ENCODE measurements around the gene WDR46.
A peak's percentile ranks its signal among the peaks of the same experiment; 100 is the strongest.

Gene WDR46

DNA sequence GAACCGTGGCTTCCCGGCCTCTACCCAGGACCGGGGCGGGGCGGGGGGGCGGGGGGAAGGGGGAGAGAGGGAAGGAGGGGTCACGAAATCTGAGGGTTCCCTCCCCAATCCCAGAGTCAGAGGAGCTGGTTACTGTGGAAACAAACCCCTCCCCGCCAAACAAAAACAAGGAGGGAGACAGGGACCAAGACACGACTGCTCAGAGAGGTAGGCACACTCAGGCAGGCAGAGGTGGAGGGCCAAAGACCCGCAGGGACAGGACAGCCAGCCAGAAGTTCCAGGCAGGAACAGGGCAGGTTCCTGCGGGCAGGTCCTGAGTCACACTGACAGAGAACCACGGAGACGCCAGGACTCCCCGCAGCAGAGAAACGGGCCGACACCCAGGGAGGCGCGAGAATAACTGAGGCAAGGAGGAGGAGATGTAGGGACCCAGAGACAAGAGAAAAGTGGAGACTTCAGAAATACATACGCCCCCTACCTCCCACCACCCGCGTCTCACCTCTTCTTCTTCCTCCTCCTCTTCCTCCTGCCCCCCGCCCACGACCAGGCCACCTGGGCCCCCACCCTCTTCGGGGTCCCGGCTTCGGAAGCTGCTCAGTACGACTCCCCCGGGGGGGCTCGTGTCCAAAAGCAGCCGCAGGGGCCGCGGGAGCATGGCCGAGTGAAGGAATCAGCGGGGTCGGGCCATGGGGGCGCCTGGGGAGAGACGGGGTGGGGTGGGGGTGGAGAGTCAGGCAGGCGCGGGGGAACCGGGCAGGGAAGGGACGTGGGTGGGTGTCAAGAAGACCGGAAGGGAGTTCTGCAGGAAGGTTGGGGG lies 9.1 kb upstream of the WDR46 start (continued):
- TF ChIP-seq, protein P1, sequence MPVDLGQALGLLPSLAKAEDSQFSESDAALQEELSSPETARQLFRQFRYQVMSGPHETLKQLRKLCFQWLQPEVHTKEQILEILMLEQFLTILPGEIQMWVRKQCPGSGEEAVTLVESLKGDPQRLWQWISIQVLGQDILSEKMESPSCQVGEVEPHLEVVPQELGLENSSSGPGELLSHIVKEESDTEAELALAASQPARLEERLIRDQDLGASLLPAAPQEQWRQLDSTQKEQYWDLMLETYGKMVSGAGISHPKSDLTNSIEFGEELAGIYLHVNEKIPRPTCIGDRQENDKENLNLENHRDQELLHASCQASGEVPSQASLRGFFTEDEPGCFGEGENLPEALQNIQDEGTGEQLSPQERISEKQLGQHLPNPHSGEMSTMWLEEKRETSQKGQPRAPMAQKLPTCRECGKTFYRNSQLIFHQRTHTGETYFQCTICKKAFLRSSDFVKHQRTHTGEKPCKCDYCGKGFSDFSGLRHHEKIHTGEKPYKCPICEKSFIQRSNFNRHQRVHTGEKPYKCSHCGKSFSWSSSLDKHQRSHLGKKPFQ (tag by site-specific recombination; IDR thresholded peaks at IDR 0.05), result no peak
- TF ChIP-seq ZNF26 (tag by site-specific recombination; IDR thresholded peaks at IDR 0.05) (no peak), ZNF548 (tag by site-specific recombination; IDR thresholded peaks at IDR 0.05) (no peak), ZNF324 (tag by site-specific recombination; IDR thresholded peaks at IDR 0.05) (no peak), ZNF223 (tag by site-specific recombination; IDR thresholded peaks at IDR 0.05) (no peak), ZNF362 (tag by site-specific recombination; IDR thresholded peaks at IDR 0.05) (no peak), ZNF600 (tag by site-specific recombination; IDR thresholded peaks at IDR 0.05) (peak; percentile 61), ZBTB17 (tag by site-specific recombination; IDR thresholded peaks at IDR 0.05) (peak; percentile 35; the same call in 1 of the 2 replicates), GLI2 (tag by site-specific recombination; IDR thresholded peaks at IDR 0.05; ENCODE audit: borderline replicate concordance, low read depth) (no peak), ZSCAN18 (tag by site-specific recombination; IDR thresholded peaks at IDR 0.05) (no peak), ZFP37 (tag by site-specific recombination; IDR thresholded peaks at IDR 0.05) (0 out of 2 replicates have a peak, but pooled peaks have one; percentile 20), ZNF16 (tag by site-specific recombination; IDR thresholded peaks at IDR 0.05; ENCODE audit: low read depth) (no peak), ZEB2 (tag by site-specific recombination; IDR thresholded peaks at IDR 0.05) (no peak; the same call in 1 of the 2 replicates), ZNF623 (tag by site-specific recombination; IDR thresholded peaks at IDR 0.05) (0 out of 2 replicates have a peak, but pooled peaks have one; percentile 17), ZNF449 (tag by site-specific recombination; IDR thresholded peaks at IDR 0.05) (no peak), ZNF311 (tag by site-specific recombination; IDR thresholded peaks at IDR 0.05; ENCODE audit: borderline replicate concordance) (no peak), GLIS2 (tag by site-specific recombination; IDR thresholded peaks at IDR 0.05) (peak; percentile 50), ZSCAN30 (tag by site-specific recombination; IDR thresholded peaks at IDR 0.05) (no peak), ZBTB8A (tag by site-specific recombination; IDR thresholded peaks at IDR 0.05) (no peak)
- TF ChIP-seq, protein P2, sequence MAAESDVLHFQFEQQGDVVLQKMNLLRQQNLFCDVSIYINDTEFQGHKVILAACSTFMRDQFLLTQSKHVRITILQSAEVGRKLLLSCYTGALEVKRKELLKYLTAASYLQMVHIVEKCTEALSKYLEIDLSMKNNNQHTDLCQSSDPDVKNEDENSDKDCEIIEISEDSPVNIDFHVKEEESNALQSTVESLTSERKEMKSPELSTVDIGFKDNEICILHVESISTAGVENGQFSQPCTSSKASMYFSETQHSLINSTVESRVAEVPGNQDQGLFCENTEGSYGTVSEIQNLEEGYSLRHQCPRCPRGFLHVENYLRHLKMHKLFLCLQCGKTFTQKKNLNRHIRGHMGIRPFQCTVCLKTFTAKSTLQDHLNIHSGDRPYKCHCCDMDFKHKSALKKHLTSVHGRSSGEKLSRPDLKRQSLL (tag by site-specific recombination; IDR thresholded peaks at IDR 0.05), result no peak
- TF ChIP-seq, protein P3, sequence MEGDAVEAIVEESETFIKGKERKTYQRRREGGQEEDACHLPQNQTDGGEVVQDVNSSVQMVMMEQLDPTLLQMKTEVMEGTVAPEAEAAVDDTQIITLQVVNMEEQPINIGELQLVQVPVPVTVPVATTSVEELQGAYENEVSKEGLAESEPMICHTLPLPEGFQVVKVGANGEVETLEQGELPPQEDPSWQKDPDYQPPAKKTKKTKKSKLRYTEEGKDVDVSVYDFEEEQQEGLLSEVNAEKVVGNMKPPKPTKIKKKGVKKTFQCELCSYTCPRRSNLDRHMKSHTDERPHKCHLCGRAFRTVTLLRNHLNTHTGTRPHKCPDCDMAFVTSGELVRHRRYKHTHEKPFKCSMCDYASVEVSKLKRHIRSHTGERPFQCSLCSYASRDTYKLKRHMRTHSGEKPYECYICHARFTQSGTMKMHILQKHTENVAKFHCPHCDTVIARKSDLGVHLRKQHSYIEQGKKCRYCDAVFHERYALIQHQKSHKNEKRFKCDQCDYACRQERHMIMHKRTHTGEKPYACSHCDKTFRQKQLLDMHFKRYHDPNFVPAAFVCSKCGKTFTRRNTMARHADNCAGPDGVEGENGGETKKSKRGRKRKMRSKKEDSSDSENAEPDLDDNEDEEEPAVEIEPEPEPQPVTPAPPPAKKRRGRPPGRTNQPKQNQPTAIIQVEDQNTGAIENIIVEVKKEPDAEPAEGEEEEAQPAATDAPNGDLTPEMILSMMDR (tag by site-specific recombination; IDR thresholded peaks at IDR 0.05), result peak; percentile 53; the same call in 1 of the 2 replicates
- TF ChIP-seq, protein P4, sequence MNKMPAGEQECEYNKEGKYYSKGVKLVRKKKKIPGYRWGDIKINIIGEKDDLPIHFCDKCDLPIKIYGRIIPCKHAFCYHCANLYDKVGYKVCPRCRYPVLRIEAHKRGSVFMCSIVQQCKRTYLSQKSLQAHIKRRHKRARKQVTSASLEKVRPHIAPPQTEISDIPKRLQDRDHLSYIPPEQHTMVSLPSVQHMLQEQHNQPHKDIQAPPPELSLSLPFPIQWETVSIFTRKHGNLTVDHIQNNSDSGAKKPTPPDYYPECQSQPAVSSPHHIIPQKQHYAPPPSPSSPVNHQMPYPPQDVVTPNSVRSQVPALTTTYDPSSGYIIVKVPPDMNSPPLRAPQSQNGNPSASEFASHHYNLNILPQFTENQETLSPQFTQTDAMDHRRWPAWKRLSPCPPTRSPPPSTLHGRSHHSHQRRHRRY (tag by site-specific recombination; IDR thresholded peaks at IDR 0.05), result no peak

All from HEK293 (cell line).